RWPE2 (cell line): ENCODE measurements around the gene OPA3.

Source experiments
- ATAC-seq: fragments of 200-7000 bp; cut with Tn5 transposase; 3 replicates; pipeline ENCODE4 v1.9.1; 2021; ENCODE audit warnings: low read depth
- DNase-seq: peaks from one replicate; pipeline ENCODE4 v3.0.0-alpha.2; 2020; ENCODE audit warnings: low spot score
- H3K27ac ChIP-seq: fragments of 450-650 bp; 2 replicates; pipeline ENCODE4 v1.5.1; 2017; ENCODE audit warnings: mild to moderate bottlenecking; ENCODE audit not compliant: poor library complexity, severe bottlenecking
- H3K27me3 ChIP-seq: fragments of 250-450 bp; sonication (Bioruptor Pico); 2 replicates; pipeline ENCODE4 v1.5.1; 2021; ENCODE audit warnings: mild to moderate bottlenecking, moderate library complexity; ENCODE audit not compliant: insufficient read depth, poor library complexity, severe bottlenecking
- H3K36me3 ChIP-seq: fragments of 250-450 bp; sonication (Bioruptor Pico); 2 replicates; pipeline ENCODE4 v1.5.1; 2020; ENCODE audit warnings: low read depth, mild to moderate bottlenecking, moderate library complexity
- H3K4me1 ChIP-seq: fragments of 250-450 bp; sonication (Bioruptor Pico); 2 replicates; pipeline ENCODE4 v1.5.1; 2021; ENCODE audit warnings: mild to moderate bottlenecking, moderate library complexity; ENCODE audit not compliant: insufficient read depth, poor library complexity, severe bottlenecking
- H3K4me3 ChIP-seq: fragments of 250-450 bp; sonication (Bioruptor Pico); 2 replicates; pipeline ENCODE4 v1.5.1; 2021; ENCODE audit warnings: mild to moderate bottlenecking, moderate library complexity; ENCODE audit not compliant: severe bottlenecking
- H3K9me3 ChIP-seq: fragments of 250-450 bp; sonication (Bioruptor Pico); 2 replicates; pipeline ENCODE4 v1.5.1; 2021; ENCODE audit warnings: mild to moderate bottlenecking, moderate library complexity; ENCODE audit not compliant: severe bottlenecking
- TF ChIP-seq, protein P1 (sequence below): fragments of 450-650 bp; IDR thresholded peaks from one replicate; pipeline ENCODE4 v1.5.1; 2017; ENCODE audit warnings: mild to moderate bottlenecking, moderate library complexity; ENCODE audit not compliant: poor library complexity, severe bottlenecking

The OPA3 gene

DNA sequence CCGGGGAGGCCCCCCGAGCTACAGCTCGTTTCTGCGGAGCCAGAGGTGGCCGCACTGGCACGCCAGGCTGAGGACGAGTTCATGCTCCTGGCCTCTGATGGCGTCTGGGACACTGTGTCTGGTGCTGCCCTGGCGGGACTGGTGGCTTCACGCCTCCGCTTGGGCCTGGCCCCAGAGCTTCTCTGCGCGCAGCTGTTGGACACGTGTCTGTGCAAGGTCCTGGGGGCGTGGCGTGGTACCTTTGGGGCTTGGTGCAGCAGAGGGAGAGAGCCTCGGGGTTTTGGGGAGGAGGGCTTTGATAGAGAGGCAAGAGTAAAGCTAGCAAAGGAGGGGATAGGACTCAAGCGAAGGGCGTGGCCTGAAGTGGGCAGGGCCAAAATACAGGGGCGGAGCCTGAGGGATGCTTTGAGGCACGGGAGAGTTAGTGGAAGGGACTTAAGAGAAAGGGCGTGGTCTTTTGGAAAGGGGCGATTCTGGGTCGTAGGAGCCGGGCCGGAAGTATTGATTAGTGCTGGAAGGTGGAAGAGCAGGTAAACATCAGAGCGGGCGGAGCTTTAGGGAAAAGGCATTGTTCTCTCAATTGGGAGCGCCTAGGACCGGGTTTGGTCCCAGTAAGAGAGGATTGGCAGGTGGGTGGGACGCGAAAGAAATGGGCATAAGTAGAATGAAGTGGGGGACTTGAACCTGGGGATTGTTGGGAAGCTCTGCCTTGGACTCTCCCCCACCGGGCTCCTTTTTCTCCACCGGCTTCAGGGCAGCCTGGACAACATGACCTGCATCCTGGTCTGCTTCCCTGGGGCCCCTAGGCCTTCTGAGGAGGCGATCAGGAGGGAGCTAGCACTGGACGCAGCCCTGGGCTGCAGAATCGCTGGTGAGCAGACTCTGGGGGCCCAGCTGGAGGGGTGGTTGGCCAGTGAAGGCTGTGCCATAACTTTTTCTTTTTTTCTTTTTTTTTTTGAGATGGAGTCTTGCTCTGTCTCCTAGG is 85.1 kb downstream of the OPA3 start:
- DNase-seq (no peak), ATAC-seq (peak; percentile 62)
- Histone ChIP-seq H3K9me3 (no peaks in the 10 kb centered on the region), H3K4me1 (peaks cover 5% of the 10 kb centered on the region), H3K4me3 (no peak overlapping the region), H3K27me3 (no peaks in the 10 kb centered on the region), H3K36me3 (no peaks in the 10 kb centered on the region), H3K27ac (no peak overlapping the region)
- TF ChIP-seq, protein P1, sequence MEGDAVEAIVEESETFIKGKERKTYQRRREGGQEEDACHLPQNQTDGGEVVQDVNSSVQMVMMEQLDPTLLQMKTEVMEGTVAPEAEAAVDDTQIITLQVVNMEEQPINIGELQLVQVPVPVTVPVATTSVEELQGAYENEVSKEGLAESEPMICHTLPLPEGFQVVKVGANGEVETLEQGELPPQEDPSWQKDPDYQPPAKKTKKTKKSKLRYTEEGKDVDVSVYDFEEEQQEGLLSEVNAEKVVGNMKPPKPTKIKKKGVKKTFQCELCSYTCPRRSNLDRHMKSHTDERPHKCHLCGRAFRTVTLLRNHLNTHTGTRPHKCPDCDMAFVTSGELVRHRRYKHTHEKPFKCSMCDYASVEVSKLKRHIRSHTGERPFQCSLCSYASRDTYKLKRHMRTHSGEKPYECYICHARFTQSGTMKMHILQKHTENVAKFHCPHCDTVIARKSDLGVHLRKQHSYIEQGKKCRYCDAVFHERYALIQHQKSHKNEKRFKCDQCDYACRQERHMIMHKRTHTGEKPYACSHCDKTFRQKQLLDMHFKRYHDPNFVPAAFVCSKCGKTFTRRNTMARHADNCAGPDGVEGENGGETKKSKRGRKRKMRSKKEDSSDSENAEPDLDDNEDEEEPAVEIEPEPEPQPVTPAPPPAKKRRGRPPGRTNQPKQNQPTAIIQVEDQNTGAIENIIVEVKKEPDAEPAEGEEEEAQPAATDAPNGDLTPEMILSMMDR: no peak

DNA sequence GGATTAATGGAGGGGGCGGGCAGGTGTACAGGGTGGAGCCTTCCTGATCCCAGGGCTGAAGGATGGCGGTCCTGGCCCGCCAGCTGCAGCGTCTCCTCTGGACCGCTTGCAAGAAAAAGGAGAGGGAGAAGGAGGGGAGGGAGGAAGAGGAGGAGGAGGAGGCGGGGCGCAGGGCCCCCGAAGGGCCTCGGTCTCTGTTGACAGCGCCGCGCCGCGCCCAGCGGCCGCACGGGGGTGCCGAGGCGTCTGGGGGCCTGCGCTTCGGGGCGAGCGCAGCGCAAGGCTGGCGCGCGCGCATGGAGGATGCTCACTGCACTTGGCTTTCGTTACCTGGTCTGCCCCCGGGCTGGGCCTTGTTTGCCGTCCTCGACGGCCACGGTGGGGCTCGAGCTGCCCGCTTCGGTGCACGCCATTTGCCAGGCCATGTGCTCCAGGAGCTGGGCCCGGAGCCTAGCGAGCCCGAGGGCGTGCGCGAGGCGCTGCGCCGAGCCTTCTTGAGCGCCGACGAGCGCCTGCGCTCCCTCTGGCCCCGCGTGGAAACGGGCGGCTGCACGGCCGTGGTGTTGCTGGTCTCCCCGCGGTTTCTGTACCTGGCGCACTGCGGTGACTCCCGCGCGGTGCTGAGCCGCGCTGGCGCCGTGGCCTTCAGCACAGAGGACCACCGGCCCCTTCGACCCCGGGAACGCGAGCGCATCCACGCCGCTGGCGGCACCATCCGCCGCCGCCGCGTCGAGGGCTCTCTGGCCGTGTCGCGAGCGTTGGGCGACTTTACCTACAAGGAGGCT is 86.0 kb downstream of the OPA3 start, which contains the start of gene PPM1N:
TSS of gene PPM1N (plus strand) at position 33 of the 785 bp plus-strand sequence. CDS start at position 63, 30 bp downstream.
- Histone ChIP-seq H3K27ac (no peak within 1 kb of the TSS), H3K9me3 (no peaks in the 10 kb centered on the region), H3K36me3 (no peaks in the 10 kb centered on the region), H3K4me1 (peaks cover 6% of the 10 kb centered on the region), H3K27me3 (no peaks in the 10 kb centered on the region), H3K4me3 (peak within 1 kb of the TSS; percentile 64)
- DNase-seq (no peak), ATAC-seq (0 out of 3 replicates have a peak, but pooled peaks have one; percentile 4)
- TF ChIP-seq, protein P1: peak; percentile 20

DNA sequence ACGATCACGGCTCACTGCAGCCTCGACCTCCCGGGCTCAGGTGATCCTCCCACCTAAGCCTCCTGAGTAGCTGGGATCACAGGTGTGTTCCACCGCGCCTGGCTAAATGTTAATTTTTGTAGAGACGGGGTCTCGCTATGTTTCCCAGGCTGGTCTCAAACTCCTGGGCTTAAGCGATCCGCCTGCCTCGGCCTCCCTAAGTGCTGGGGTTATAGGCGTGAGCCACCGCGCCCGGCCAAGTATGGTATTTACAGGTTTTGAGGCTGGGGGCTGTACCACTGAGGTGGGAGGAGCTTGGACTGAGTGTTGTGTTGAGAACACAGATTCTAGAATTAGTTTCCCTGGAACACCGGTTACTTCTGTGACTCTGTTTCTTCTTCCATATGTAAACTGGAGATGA is 86.8 kb downstream of the OPA3 start:
- no peaks in the 10 kb centered on the region for H3K36me3 ChIP-seq
- H3K4me1 ChIP-seq: peaks cover 11% of the 10 kb centered on the region
- H3K4me3 ChIP-seq: no peak overlapping the region
- no peaks in the 10 kb centered on the region for H3K9me3 ChIP-seq
- H3K27me3 ChIP-seq: no peaks in the 10 kb centered on the region
- no peak for ATAC-seq
- TF ChIP-seq, protein P1: no peak
- no peak for DNase-seq
- no peak overlapping the region for H3K27ac ChIP-seq

DNA sequence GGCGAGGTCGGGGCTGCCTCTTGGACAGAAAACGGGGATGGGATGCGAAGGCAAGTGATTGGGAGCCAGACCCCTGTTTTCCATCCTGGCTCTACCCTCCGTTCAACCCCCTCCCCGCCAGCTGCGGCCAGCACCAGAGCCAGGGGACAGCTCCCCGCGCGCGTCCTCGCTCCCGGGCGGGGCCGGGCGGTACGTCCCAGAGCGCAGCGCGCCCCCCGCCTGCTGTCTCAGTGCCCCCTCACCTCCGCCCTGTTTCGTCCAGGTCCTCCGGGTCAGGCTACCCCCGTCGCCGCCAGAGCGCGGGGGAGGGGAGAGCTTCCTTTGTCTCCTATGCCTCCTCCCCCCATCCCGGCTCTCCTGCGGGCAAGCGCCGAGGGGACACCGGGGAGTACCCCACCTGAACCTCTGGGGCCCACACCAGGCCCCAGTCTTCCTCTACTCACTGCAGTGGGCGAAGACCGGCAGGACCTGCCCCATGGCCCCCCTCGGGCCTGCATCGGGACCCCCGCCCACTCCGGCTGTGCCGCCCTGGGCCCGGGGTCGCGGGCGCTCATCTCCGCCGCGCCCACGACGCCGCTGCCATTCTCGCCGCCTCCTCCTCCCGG is 88.2 kb downstream of the OPA3 start:
- Histone ChIP-seq H3K4me1 (peaks cover 11% of the 10 kb centered on the region), H3K27ac (no peak overlapping the region), H3K4me3 (peak overlapping the region; percentile 64), H3K9me3 (no peaks in the 10 kb centered on the region), H3K27me3 (no peaks in the 10 kb centered on the region), H3K36me3 (no peaks in the 10 kb centered on the region)
- no peak for ATAC-seq
- DNase-seq: no peak
- TF ChIP-seq, protein P1: no peak
